Lower leg skin (tissue), 4 donors: ENCODE results near the gene ATP9A. TPM values are rescaled to one million over a fixed set of nuclear protein-coding genes. Genes with fewer than 3 reads are reported as not detected.

ENCODE experiments used
- DNase-seq, 2 donors: peaks; one replicate each; pipeline ENCODE4 v3.0.0-alpha.2; 2019; ENCODE audit warnings: low spot score in 2 of 2
- H3K4me3 ChIP-seq: fragments of 200-600 bp; sonication (generic); 2 replicates; pipeline ENCODE4 v1.5.1; 2017; ENCODE audit warnings: mild to moderate bottlenecking, low read depth; ENCODE audit not compliant: poor library complexity, severe bottlenecking
- POLR2A ChIP-seq, 2 donors: fragments of 450-650 bp; IDR thresholded peaks; one replicate each; pipeline ENCODE4 v1.6.1; 2016 to 2017; ENCODE audit warnings: antibody characterized with exemption in 2 of 2, mild to moderate bottlenecking in 1 of 2, moderate library complexity in 1 of 2
- WGBS, 2 donors: methylation state at CpG; one replicate each; pipeline ENCODE4 v1.1.5; 2018; 5-methylcytosine and 5-hydroxymethylcytosine counted together
- intact Hi-C: fragments of 100-400 bp; cut with DNase I; formaldehyde crosslinking; loops from one replicate; pipeline ENCODE4 v1.15.0; 2023; ENCODE audit warnings: low total_unique reads
- total RNA-seq, 4 donors: library from RNA; depleted of rRNA; stranded (reverse); fragments of >200 nt; gene quantifications; one replicate each; pipeline ENCODE4 v1.1.0, GENCODE V29; 2016
- TF ChIP-seq, protein P1 (sequence below), 3 donors: fragments of 450-650 bp; IDR thresholded peaks; one replicate each; pipeline ENCODE4 v1.5.1; 2016; ENCODE audit warnings: antibody characterized with exemption in 3 of 3, mild to moderate bottlenecking in 3 of 3, moderate library complexity in 2 of 3

ATP9A gene
- total RNA-seq, 4 donors from 2014 or later = 14.1 to 23.6 (median 16.1) TPM

DNA sequence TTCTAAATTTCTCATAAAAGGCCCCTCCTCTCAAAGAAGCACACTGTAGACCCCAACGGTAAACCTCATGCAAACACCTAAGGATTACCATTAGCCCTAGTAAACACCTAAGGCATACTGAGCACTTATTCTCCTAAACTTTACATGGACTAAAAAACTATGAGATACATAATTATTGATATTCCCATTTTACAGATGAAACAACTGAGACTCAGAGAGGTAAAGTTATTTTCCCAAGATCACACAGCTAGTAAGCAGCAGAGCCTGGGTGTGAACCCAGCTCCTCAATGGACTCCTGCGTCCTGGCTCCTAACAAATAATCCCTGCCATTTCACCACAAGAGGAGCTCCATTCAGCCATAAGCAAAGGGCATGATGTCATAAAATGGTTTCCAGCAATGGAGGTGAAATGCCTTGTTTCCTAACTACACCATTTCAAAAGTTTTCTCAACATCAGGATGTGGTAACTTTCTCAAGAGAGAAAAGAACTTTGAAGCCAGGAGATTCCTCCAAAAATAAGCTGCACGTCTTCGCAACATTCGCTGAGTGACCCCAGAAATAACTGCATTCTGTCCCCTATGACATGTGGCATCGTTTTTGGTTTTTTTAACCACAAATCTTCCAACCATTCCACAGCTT is 4.1 kb downstream of the ATP9A start:
- TF ChIP-seq POLR2A (IDR thresholded peaks at IDR 0.05) = no peak
- TF ChIP-seq, protein P1, sequence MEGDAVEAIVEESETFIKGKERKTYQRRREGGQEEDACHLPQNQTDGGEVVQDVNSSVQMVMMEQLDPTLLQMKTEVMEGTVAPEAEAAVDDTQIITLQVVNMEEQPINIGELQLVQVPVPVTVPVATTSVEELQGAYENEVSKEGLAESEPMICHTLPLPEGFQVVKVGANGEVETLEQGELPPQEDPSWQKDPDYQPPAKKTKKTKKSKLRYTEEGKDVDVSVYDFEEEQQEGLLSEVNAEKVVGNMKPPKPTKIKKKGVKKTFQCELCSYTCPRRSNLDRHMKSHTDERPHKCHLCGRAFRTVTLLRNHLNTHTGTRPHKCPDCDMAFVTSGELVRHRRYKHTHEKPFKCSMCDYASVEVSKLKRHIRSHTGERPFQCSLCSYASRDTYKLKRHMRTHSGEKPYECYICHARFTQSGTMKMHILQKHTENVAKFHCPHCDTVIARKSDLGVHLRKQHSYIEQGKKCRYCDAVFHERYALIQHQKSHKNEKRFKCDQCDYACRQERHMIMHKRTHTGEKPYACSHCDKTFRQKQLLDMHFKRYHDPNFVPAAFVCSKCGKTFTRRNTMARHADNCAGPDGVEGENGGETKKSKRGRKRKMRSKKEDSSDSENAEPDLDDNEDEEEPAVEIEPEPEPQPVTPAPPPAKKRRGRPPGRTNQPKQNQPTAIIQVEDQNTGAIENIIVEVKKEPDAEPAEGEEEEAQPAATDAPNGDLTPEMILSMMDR (IDR thresholded peaks at IDR 0.05) = no peak
- intact Hi-C loops = no loop called here

DNA sequence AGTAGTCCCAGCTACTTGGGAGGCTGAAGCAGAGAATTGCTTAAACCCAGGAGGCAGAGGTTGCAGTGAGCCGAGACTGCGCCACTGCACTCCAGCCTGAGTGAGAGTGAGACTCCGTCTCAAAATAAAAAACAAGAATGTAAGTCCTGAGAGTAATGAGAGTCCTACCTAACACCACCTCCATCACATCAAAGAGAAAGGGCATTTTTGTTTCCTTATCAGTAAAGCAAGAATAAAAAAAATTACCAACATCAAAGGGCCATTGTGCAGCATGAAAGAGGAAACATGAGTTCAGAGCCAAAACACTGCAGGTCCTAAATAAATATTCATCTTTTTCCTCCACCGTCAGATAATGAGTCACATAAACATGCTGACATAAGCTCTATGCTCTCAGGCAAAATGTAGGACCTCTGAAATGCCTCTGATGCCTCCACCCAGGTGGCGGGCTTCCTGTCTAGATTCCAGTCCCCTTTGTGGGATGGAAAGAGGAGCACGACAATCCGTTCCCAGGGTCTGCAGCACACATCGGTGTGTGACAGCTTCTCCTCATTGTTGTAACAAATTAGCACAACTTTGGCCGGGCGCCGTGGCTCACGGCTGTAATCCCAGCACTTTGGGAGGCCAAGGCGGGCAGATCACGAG is 7.2 kb downstream of the ATP9A start:
- 70 to 74% methylated on average over 13 of the region's 14 CpGs for WGBS, 2 donors
- intact Hi-C loops = no loop called here
- TF ChIP-seq, protein P1 (IDR thresholded peaks at IDR 0.05) = no peak
- no peak for TF ChIP-seq POLR2A (IDR thresholded peaks at IDR 0.05)
- H3K4me3 ChIP-seq = no peak overlapping the region
- no peak for DNase-seq

More for the DNA sequence above, 4.1 kb downstream of the ATP9A start:
- H3K4me3 ChIP-seq = no peak overlapping the region
- DNase-seq = no peak
- WGBS, 2 donors = 83 to 84% methylated on average over 6 of the region's 6 CpGs

DNA sequence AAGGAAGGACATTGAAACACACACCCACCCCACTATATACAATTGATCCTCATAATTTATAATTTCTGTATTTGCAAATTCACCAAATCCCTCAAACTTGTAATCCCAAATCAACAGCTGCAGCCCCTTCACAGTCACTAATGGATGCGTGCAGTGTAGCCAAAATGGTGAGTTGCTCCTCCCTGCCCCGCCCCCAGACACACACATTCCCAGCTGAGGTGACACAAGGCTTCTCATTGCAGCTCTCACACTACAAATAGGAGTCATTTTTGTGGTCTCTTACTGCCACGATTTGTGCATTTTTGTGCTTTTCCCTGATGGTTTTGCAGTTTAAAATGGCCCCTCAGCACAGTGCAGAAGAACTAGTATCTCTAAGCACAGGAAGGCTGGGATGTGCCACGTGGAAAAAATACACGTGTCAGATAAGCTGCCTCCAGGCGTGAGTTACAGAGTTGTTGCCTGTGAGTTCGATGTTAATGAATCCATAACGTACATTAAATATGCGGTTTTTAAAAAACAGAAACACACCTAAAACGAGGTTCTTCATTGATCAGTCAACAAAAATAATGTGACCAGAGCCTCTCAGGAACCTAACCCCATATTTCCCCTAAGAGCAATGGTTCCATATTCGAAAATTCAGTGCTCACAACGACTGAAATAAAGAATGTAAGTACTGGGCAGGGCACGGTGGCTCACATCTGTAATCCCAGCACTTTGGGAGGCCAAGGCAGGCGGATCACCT is 8.2 kb downstream of the ATP9A start:
- TF ChIP-seq, protein P1 (IDR thresholded peaks at IDR 0.05) = no peak
- no peak for TF ChIP-seq POLR2A (IDR thresholded peaks at IDR 0.05)
- WGBS, 2 donors = 79% methylated on average over 14 of the region's 14 CpGs
- no peak overlapping the region for H3K4me3 ChIP-seq
- DNase-seq = no peak
- intact Hi-C loops = no loop called here

DNA sequence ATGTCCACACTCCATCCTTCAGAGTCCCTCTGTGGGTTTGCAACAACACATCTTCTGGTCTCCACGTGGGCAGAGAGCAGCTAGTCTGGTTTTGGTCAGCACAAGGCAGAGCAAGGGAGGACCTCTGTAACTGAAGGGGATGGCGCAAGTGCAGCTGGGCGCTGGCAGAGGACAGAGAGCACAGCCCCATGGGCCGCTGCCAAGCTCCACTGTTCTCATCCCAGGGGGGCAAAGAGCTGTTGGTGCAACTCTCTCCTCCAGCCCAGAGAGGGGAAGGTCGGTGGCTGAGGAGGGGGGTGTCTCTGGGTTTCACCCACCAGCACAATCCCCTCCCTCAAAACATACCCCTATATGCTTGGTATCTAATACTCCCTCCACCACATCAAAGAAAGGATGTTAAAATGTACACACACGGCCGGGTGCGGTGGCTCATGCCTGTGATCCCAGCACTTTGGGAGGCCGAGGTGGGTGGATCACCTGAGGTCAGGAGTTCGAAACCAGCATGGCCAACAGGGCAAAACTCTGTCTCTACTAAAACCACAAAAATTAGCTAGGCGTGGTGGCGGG is 9.1 kb downstream of the ATP9A start:
- 82 to 93% methylated on average over 12 of the region's 12 CpGs for WGBS, 2 donors
- no peak overlapping the region for H3K4me3 ChIP-seq
- TF ChIP-seq, protein P1 (IDR thresholded peaks at IDR 0.05) = no peak
- TF ChIP-seq POLR2A (IDR thresholded peaks at IDR 0.05) = no peak
- intact Hi-C loops = no loop called here
- no peak for DNase-seq

DNA sequence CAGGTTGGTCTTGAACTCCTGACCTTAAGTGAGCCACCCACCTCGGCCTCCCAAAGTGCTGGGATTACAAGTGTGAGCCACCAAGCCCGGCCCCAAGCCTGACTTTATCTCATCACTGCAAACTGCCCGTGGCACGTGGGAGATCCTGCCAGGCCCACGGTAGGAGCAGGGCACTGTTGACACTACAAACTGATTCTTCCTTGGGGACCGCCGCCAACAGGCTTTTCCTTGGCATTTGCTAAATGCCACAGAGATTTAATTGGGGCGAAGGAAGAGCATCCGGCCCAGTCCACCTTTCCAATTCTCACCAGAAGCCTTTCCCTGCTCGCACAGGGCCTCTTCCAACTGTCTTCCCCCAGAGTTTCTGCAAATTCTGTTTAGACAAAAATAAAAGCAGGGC is 11.0 kb downstream of the ATP9A start:
- H3K4me3 ChIP-seq = no peak overlapping the region
- TF ChIP-seq, protein P1 (IDR thresholded peaks at IDR 0.05) = no peak
- TF ChIP-seq POLR2A (IDR thresholded peaks at IDR 0.05) = no peak
- WGBS, 2 donors = 84 to 88% methylated on average over 10 of the region's 10 CpGs
- intact Hi-C loops = no loop called here
- no peak for DNase-seq
